ENCODE measurements around the gene PLCL1.

DNA sequence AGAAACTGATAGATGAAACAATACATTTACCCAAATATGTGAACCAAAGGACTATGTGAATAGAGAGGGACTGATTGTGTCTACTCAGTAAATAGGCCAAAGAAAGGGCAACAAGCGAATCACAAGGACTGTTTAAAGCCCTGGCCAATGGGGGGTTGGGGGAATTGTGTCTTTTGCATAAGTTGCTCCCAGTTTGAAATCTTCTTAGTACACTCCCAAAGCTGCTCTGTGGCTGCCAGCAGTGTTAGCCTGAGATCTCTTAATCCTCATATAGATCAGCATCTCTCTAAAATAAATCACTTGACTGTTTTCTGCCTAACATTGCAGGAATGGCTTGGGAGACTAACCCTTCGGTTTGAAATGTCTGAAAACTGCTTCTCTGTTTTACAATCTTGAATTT lies 236.4 kb downstream of the PLCL1 start:
- no peak for TF ChIP-seq CTCF (IDR thresholded peaks at IDR 0.05)
- no peak for TF ChIP-seq POLR2A (IDR thresholded peaks at IDR 0.05)
- no peak for TF ChIP-seq POLR2AphosphoS5 (IDR thresholded peaks at IDR 0.05)

Measured in prostate gland (tissue), 2 donors.